Measurements from ENCODE around the gene TYK2.
"Not testable (repeated sequence)": the region's sequence is repeated elsewhere in the genome, so short reads cannot be mapped to it uniquely, and the experiment has no call there.

Gene TYK2

GRCh38 chr19:10372690-10373089, 7.7 kb downstream of the TYK2 start:
- DNase-seq (ENCODE audit: low read depth) = no peak

GRCh38 chr19:10368101-10368803, 12.1 kb downstream of the TYK2 start:
- DNase-seq (ENCODE audit: low read depth) = no peak

GRCh38 chr19:10366950-10367512, 13.3 kb downstream of the TYK2 start:
- DNase-seq (ENCODE audit: low read depth) = not testable (repeated sequence)

GRCh38 chr19:10365518-10365917, 14.9 kb downstream of the TYK2 start:
- no peak for DNase-seq (ENCODE audit: low read depth)

GRCh38 chr19:10364644-10365043, 15.7 kb downstream of the TYK2 start:
- no peak for DNase-seq (ENCODE audit: low read depth)

- no peak for DNase-seq (ENCODE audit: low read depth)
Observed at GRCh38 chr19:10363789-10364281, 16.5 kb downstream of the TYK2 start.

- DNase-seq (ENCODE audit: low read depth) = no peak
Observed at GRCh38 chr19:10362259-10362658, 18.1 kb downstream of the TYK2 start.

GRCh38 chr19:10361569-10362011, 18.8 kb downstream of the TYK2 start:
- DNase-seq (ENCODE audit: low read depth) = no peak

- DNase-seq (ENCODE audit: low read depth) = no peak
Observed at GRCh38 chr19:10356431-10356830, 23.9 kb downstream of the TYK2 start.

GRCh38 chr19:10353793-10354391, 26.5 kb downstream of the TYK2 start:
- DNase-seq (ENCODE audit: low read depth) = peak; percentile 63

GRCh38 chr19:10352764-10353671, 27.4 kb downstream of the TYK2 start:
- DNase-seq (ENCODE audit: low read depth) = no peak

GRCh38 chr19:10346509-10346908, 33.9 kb downstream of the TYK2 start:
- DNase-seq (ENCODE audit: low read depth) = no peak

GRCh38 chr19:10344780-10345179, 35.6 kb downstream of the TYK2 start:
- DNase-seq (ENCODE audit: low read depth) = no peak

- DNase-seq (ENCODE audit: low read depth) = no peak
Observed at GRCh38 chr19:10343495-10343894, 36.9 kb downstream of the TYK2 start.

GRCh38 chr19:10339977-10340376, 40.4 kb downstream of the TYK2 start:
- no peak for DNase-seq (ENCODE audit: low read depth)

- peak; percentile 68 for DNase-seq (ENCODE audit: low read depth)
Observed at GRCh38 chr19:10339380-10339960, 40.9 kb downstream of the TYK2 start, which contains the start of gene ICAM3. TSS of gene ICAM3 (minus strand) at chr19:10339624. CDS start at chr19:10339614, 10 bp downstream.

GRCh38 chr19:10338940-10339339, 41.4 kb downstream of the TYK2 start:
- no peak for DNase-seq (ENCODE audit: low read depth)

GRCh38 chr19:10336725-10337124, 43.6 kb downstream of the TYK2 start:
- not testable (repeated sequence) for DNase-seq (ENCODE audit: low read depth)

- DNase-seq (ENCODE audit: low read depth) = no peak
Observed at GRCh38 chr19:10335352-10335985, 44.9 kb downstream of the TYK2 start.

GRCh38 chr19:10334588-10335351, 45.6 kb downstream of the TYK2 start:
- DNase-seq (ENCODE audit: low read depth) = peak; percentile 67
